Vagina (tissue), 2 donors: Measurements from ENCODE around the gene CRACR2B. TPM values are rescaled to one million over a fixed set of nuclear protein-coding genes. Genes with fewer than 3 reads are reported as not detected.

Source experiments
- DNase-seq, 2 donors: peaks; one replicate each; pipeline ENCODE4 v3.0.0-alpha.2; 2017; ENCODE audit errors: extremely low spot score in 2 of 2
- H3K27ac ChIP-seq: fragments of 200-600 bp; sonication (generic); one replicate; pipeline ENCODE4 v1.5.1; 2019
- H3K27me3 ChIP-seq: fragments of 200-600 bp; sonication (generic); one replicate; pipeline ENCODE4 v1.5.1; 2019
- H3K36me3 ChIP-seq, 2 donors: fragments of 200-600 bp; sonication (generic); one replicate each; pipeline ENCODE4 v1.5.1; 2017 to 2019
- H3K4me1 ChIP-seq: fragments of 200-600 bp; sonication (generic); one replicate; pipeline ENCODE4 v1.5.1; 2019
- H3K4me3 ChIP-seq, 2 donors: fragments of 200-600 bp; sonication (generic); 1 replicate in 1 of 2; 2 replicates in 1 of 2; pipeline ENCODE4 v1.5.1; 2016 to 2019
- H3K9me3 ChIP-seq: fragments of 200-600 bp; sonication (generic); one replicate; pipeline ENCODE4 v1.5.1; 2019
- POLR2A ChIP-seq, 2 donors: fragments of 450-650 bp; IDR thresholded peaks; one replicate each; pipeline ENCODE4 v1.6.1; 2017; ENCODE audit warnings: antibody characterized with exemption in 2 of 2, mild to moderate bottlenecking in 2 of 2, moderate library complexity in 2 of 2
- POLR2AphosphoS5 ChIP-seq, 2 donors: sonication (generic); formaldehyde crosslinking; IDR thresholded peaks; one replicate each; pipeline ENCODE4 v1.9.0; 2017; ENCODE audit warnings: antibody characterized with exemption in 2 of 2, mild to moderate bottlenecking in 2 of 2, low read depth in 1 of 2; ENCODE audit not compliant: insufficient read depth in 1 of 2
- intact Hi-C: fragments of 100-400 bp; cut with DNase I; formaldehyde crosslinking; loops from one replicate; pipeline ENCODE4 v1.15.1; 2023
- total RNA-seq: library from RNA; depleted of rRNA; stranded (reverse); fragments of >200 nt; gene quantifications from one replicate; pipeline ENCODE4 v1.2.3, GENCODE V29; 2016
- TF ChIP-seq, protein P1 (sequence below), 3 experiments: fragments of 450-650 bp in 2 of 3; fragments of 200-600 bp in 1 of 3; sonication (generic) in 1 of 3; IDR thresholded peaks; one replicate each; pipeline ENCODE4 v1.5.1; 2017 to 2019; ENCODE audit warnings: antibody characterized with exemption in 3 of 3, mild to moderate bottlenecking in 2 of 3, moderate library complexity in 2 of 3

CRACR2B gene
- total RNA-seq, 1 donor from 2014 or later, result 4.9 TPM

GRCh38 chr11:830295-831117 is 2.8 kb downstream of the CRACR2B start:
- Histone ChIP-seq H3K4me1 (peaks cover 84% of the 10 kb centered on the region), H3K4me3 (peak overlapping the region; percentile 38 to 42), H3K9me3 (no peaks in the 10 kb centered on the region), H3K27me3 (no peaks in the 10 kb centered on the region), H3K36me3 (no peaks in the 10 kb centered on the region), H3K27ac (no peak overlapping the region)
- intact Hi-C loops, result no loop called here
- no peak for DNase-seq
- TF ChIP-seq POLR2A (IDR thresholded peaks at IDR 0.05), result no peak
- TF ChIP-seq, protein P1, sequence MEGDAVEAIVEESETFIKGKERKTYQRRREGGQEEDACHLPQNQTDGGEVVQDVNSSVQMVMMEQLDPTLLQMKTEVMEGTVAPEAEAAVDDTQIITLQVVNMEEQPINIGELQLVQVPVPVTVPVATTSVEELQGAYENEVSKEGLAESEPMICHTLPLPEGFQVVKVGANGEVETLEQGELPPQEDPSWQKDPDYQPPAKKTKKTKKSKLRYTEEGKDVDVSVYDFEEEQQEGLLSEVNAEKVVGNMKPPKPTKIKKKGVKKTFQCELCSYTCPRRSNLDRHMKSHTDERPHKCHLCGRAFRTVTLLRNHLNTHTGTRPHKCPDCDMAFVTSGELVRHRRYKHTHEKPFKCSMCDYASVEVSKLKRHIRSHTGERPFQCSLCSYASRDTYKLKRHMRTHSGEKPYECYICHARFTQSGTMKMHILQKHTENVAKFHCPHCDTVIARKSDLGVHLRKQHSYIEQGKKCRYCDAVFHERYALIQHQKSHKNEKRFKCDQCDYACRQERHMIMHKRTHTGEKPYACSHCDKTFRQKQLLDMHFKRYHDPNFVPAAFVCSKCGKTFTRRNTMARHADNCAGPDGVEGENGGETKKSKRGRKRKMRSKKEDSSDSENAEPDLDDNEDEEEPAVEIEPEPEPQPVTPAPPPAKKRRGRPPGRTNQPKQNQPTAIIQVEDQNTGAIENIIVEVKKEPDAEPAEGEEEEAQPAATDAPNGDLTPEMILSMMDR (IDR thresholded peaks at IDR 0.05), result no peak
- no peak for TF ChIP-seq POLR2AphosphoS5 (IDR thresholded peaks at IDR 0.05; ENCODE audit: insufficient read depth in 1 of 2, low read depth in 1 of 2)

DNA sequence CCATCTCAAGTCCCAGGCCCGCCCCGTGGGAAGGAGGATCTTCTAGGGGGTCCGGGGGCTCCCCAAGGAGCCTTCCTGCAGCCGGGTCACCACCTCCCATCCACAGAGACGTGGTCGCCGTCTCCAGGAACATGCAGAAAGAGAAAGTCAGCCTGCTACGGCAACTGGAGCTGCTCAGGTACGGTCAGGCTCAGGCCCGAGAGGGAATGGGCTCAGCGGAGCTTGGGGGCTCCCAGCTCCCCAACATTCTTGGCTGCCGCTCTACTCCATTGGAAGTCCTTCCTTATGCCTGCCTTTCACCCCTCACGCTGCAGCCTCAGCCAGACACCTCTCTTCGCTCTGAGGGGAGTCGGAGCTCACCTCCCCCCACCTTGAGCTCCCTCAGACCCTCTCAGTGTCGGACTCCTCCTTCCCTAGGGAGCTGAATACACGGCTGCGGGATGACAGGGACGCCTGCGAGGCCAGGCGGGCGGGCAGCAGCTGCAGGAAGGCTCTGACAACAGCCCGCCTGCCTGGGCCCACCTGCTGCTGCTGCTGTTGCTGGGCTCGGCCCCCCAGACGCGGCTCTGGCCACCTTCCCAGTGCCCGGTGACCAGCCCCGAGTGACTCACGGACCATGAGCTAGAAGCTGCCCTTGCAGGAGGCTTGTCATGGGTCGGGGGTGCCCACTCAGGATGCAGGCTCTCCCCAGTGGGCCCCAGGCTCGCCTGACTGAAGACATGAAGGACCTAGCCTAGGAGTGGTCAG is 3.6 kb downstream of the CRACR2B start:
- Histone ChIP-seq H3K27ac (no peak overlapping the region), H3K36me3 (peaks cover 0 to 5% of the 10 kb centered on the region in 2 donors), H3K27me3 (no peaks in the 10 kb centered on the region), H3K4me1 (peaks cover 87% of the 10 kb centered on the region), H3K4me3 (peak overlapping the region; percentile 38 to 42), H3K9me3 (no peaks in the 10 kb centered on the region)
- DNase-seq, result no peak
- TF ChIP-seq POLR2AphosphoS5 (IDR thresholded peaks at IDR 0.05; ENCODE audit: insufficient read depth in 1 of 2, low read depth in 1 of 2) (no peak), POLR2A (IDR thresholded peaks at IDR 0.05) (no peak)
- TF ChIP-seq, protein P1 (IDR thresholded peaks at IDR 0.05), result no peak
- intact Hi-C loops, result no loop called here

DNA sequence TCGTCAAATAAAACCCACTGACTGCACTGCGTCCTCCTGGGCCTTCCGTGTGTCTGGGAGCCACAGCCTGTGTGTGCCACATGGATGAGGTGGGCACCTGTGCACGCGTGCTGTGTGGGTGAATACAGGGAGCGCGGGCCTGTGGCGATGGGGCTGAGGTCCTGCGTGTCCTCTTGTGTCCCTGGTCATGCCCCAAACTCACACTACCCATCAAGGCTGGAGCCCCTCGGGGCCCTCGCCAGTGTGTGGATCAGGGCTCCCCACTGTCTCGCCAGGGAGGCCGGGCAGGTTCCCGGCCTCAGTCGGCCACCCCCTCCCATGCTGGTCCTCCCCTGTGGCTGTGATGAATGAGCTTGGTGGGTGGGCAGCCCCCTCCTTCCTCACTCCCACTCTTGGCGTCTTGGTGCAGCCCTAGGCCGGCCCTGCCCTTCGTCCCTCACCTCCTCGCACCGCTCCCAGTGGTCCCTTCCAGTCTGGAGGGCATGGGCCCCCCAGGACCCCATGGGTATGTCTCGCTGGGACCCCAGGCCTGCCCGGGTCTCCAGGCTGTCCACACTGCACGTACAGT is 4.3 kb downstream of the CRACR2B start:
- Histone ChIP-seq H3K36me3 (peaks cover 0 to 12% of the 10 kb centered on the region in 2 donors), H3K27ac (peak overlapping the region; percentile 88), H3K4me3 (peak overlapping the region; percentile 66 to 94), H3K4me1 (peaks cover 82% of the 10 kb centered on the region), H3K9me3 (no peaks in the 10 kb centered on the region), H3K27me3 (no peaks in the 10 kb centered on the region)
- TF ChIP-seq POLR2A (IDR thresholded peaks at IDR 0.05), result no peak
- TF ChIP-seq, protein P1 (IDR thresholded peaks at IDR 0.05), result no peak
- no peak for TF ChIP-seq POLR2AphosphoS5 (IDR thresholded peaks at IDR 0.05; ENCODE audit: insufficient read depth in 1 of 2, low read depth in 1 of 2)
- no peak for DNase-seq
- intact Hi-C loops, result no loop called here

- intact Hi-C loops, result no loop called here
- Histone ChIP-seq H3K27ac (peak within 1 kb of the TSS; percentile 88), H3K4me1 (peaks cover 84% of the 10 kb centered on the region), H3K27me3 (no peaks in the 10 kb centered on the region), H3K9me3 (no peaks in the 10 kb centered on the region), H3K4me3 (peak within 1 kb of the TSS; percentile 66 to 94), H3K36me3 (peaks cover 0 to 18% of the 10 kb centered on the region in 2 donors)
- no peak for TF ChIP-seq POLR2A (IDR thresholded peaks at IDR 0.05)
- TF ChIP-seq, protein P1 (IDR thresholded peaks at IDR 0.05), result no peak
- TF ChIP-seq POLR2AphosphoS5 (IDR thresholded peaks at IDR 0.05; ENCODE audit: insufficient read depth in 1 of 2, low read depth in 1 of 2), result no peak
- DNase-seq, result no peak
These were observed 4.9 kb downstream of the CRACR2B start, which contains the start of gene CD151 for GRCh38 chr11:832529-833113. Gene CD151 (plus strand): TSS chr11:832952. CDS start chr11:836070, 3,118 bp downstream.
